ENCODE results near the gene NKPD1. TPM values are rescaled to one million over a fixed set of nuclear protein-coding genes. Genes with fewer than 3 reads are reported as not detected.

Gene NKPD1, protein sequence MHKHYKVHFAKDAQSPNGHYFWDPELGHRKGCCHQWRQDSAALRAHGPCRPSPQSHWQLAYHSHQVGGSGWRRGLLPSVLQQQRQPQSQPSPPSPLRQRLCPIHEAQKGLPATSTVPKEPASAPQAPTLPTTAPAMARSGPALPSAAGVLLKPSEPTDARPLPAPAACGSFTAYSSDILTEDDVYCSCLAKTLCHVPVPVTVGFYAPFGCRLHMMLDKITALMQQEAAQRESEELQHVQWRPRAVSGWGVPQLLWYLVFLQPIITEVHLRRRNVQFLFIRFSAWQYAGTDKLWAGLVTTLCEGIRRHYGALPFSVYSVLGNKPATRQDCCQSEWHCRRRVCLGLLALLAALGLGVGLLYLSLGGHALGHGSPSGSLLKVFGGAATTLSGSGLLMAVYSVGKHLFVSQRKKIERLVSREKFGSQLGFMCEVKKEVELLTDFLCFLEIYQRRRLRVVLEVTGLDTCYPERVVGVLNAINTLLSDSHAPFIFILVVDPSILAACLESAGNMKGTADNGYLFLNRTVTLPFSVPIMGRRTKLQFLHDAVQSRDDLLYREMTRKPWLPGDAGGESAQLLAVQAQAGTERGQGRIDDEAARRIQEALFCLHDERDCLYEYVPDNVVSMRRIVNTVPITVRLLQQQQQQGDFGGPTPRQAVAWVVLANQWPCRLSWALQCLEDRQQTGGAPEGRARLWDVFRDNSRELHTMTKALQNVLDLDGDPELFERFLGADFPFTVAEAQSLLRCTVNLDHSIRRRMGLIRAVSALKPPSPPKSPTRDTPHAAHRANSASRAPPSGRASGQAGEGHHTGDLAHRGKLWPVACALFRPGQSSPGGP
- under 0.01 and 0.25 TPM in 2 replicates for total RNA-seq

DNA sequence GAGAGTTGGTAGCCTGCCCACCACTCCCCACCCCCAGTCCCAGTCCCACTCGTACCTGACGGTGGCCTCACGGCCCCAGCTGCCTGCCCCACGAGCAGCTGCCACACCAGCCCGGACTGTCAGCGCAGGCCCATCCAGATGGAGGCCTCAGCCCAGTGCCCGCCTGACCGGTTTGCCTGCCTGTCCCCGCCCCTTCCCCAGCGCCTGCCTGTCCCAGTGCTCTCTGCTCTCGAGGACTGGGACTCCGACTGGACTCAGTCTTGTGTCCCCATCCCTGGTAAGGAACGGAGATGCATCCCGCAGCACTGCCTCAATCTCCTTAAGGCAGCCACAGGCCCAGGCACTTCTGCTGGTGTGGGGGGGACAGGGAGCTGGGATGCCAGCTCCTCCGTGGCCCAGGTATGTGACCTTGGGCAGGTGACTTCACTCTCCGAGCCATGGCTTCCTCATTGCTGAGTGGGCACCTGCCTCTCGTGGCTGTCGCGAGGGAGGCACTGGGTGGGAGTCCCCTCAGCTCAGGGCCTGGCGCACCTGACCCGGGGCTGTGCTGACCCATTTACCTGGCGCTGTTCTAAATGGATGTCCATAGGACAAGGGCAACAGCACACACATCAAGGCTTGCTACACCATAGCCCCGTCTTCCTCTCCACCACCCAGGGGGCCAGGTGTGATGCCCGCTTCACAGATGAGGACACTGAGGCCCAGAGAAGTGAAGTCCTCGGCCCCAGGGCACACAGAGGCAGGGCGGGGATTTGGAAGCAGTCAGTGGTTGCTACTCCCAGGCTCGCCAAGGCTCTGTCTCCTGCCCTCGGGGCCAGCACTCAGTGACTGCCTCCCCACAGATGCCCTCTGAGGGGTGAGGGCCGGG is at the start of gene NKPD1:
NKPD1 (minus strand) TSS at position 113 of the 868 bp plus-strand sequence. CDS start 832 bp downstream, outside the sequence.

GRCh38 chr19:45178262-45179071 is 17.7 kb upstream of the NKPD1 start, which contains the start of gene BLOC1S3:
BLOC1S3 (plus strand) TSS chr19:45178784; CDS start chr19:45179297, 513 bp downstream.

DNA sequence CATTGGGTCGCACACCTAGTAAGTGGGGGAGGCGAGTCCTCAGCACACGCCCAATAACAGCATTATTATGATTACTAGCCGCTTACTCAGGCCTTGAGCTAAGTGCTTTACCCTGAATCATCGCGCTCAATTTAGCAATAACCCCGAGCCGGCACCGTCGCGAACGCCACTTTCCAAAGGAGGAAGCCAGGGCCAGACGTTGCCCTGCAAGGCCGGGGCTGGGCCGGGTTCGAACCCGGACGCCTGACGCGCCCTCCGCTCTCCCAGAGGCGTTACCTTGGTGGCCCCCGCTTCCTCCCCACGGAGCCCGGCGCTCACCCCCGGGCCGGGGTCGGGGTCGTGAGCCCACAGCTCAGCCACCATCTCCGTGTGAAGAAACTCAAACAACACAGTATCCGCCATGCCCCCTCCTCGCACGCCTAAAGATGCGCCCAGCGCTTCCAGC is 17.1 kb upstream of the NKPD1 start, which contains the start of gene TRAPPC6A:
TRAPPC6A (minus strand) TSS at position 421 of the 445 bp plus-strand sequence; CDS start at position 402, 19 bp downstream.

Other genes with a start within 250 kb of the NKPD1 start
- gene APOC1, start 246.4 kb downstream of the NKPD1 start, total RNA-seq = 6.2 and 10.8 TPM in 2 replicates
- not detected in 2 replicates for gene APOC4, start 218.7 kb downstream of the NKPD1 start, total RNA-seq
- not detected in 2 replicates for gene APOC2, start 214.9 kb downstream of the NKPD1 start, total RNA-seq
- gene CLPTM1, start 205.6 kb downstream of the NKPD1 start, total RNA-seq = 127 and 130 TPM in 2 replicates
- gene RELB, start 159.5 kb downstream of the NKPD1 start, total RNA-seq = 20.0 and 35.9 TPM in 2 replicates
- 16.6 and 28.5 TPM in 2 replicates for gene CLASRP, start 121.9 kb downstream of the NKPD1 start, total RNA-seq
- gene ZNF296, start 84.5 kb downstream of the NKPD1 start, total RNA-seq = 1.5 and 1.9 TPM in 2 replicates
- 38.0 and 53.8 TPM in 2 replicates for gene GEMIN7, start 81.7 kb downstream of the NKPD1 start, total RNA-seq
- 46.3 and 64.8 TPM in 2 replicates for gene PPP1R37, start 67.8 kb downstream of the NKPD1 start, total RNA-seq
- gene TRAPPC6A, start 17.3 kb upstream of the NKPD1 start, total RNA-seq = 7.8 and 52.2 TPM in 2 replicates
- 6.5 and 8.5 TPM in 2 replicates for gene BLOC1S3, start 17.8 kb upstream of the NKPD1 start, total RNA-seq
- gene EXOC3L2, start 84.4 kb upstream of the NKPD1 start, total RNA-seq = 0.13 TPM in 1 of 2 replicates, not detected in the other
- gene MARK4, start 90.3 kb upstream of the NKPD1 start, total RNA-seq = 10.8 and 41.7 TPM in 2 replicates
- gene CKM, start 161.9 kb upstream of the NKPD1 start, total RNA-seq = not detected in 2 replicates
- gene KLC3, start 179.8 kb upstream of the NKPD1 start, total RNA-seq = 1.3 and 2.2 TPM in 2 replicates
- 34.6 and 46.6 TPM in 2 replicates for gene ERCC2, start 209.6 kb upstream of the NKPD1 start, total RNA-seq
- 23.8 and 31.1 TPM in 2 replicates for gene PPP1R13L, start 244.1 kb upstream of the NKPD1 start, total RNA-seq
- 6.0 and 24.6 TPM in 2 replicates for gene POLR1G, start 245.7 kb upstream of the NKPD1 start, total RNA-seq